Fibroblast of skin of abdomen (primary cell): ENCODE measurements around the gene EFCAB11.

Experiments
- DNase-seq: peaks from one replicate; pipeline ENCODE4 v3.0.0-alpha.2; 2013

EFCAB11 gene

DNA sequence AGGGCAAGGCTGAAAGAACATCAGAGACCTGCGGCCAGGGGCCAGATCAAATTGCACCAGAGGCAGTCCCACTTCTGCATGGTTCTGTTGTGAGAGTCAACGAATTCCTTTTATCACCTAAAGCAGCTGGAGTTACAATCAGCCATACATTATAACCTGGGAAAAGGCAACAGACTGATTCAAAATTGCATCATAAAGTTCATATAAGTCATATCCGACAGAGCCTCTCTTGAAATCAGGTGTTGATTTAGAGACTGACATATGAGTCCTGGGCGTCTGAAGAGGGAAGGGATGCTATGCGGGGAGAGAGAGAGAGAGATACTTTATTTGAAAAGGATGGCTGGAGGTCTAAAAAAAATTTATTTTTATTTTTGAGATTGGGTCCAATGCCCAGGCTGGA is 89.4 kb downstream of the EFCAB11 start:
- DNase-seq = peak; percentile 25

DNA sequence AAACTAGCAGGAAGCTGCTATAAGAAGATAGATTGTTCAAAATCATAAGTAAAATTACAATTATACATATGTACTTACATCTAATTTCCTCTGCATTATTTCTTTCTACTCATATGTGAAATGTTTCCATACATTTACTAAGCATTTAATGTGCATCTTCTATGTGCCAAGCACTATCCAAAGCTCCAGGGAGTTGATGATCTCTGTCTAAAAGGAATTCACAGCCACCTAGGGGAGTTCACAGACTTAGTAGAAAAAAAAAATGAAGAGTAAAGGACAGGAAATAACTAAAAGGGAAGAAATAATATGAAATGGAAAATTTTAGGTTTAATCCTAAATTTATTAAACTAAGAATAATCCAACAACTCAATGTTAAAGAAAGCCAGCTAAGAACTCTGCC is 91.7 kb downstream of the EFCAB11 start:
- peak; percentile 53 for DNase-seq

GRCh38 chr14:89861630-89862029 is 92.9 kb downstream of the EFCAB11 start:
- no peak for DNase-seq

DNA sequence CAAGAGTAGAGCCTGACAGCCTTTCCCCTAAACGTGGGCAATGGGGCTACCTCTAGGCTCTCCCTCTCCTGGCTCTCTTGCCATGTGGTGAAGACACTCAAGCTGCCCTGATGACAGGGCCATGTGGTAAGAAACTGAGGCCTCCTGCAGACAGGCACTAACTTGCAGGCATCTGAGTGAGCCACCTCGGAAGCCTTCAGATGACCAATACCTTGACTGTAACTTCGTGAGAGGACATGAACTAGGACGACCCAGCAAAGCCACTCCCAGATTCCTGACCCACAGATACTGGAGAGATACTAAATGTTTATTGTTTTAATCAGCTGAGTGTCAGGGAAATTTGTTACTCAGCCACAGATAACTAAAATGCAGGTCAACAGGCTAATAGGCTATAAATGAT is 96.4 kb downstream of the EFCAB11 start:
- no peak for DNase-seq

- peak; percentile 33 for DNase-seq
Observed at GRCh38 chr14:89856871-89857345, 97.6 kb downstream of the EFCAB11 start.

DNA sequence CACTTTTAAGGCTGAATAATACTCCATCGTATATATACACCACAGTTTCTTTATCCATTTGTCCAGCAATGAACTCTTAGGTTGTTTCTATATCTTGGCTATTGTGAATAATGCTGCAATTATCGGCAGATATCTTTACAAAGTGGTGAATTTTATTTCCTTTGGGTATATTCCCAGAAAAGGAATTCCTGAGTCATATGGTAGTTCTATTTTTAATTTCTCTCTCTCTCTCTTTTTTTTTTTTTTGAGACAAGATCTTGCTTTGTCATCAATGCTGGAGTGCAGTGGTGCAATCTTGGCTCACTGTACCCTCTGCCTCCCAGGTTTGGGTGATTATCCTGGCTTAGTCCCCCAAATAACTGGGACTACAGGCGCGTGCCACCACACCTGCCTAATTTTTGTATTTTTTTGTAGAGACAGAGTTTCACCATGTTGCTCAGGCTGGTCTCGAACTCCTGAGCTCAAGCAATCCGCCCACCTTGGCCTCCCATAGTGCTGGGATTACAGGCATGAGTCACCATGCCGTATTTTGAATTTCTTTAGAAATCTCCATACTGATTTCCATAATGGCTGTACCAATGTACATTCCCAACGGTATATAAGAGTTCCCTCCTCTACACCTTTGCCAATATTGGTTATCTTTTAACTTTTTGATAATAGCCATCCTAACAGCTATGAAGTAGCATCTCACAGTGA is 98.4 kb downstream of the EFCAB11 start:
- DNase-seq = peak; percentile 88

- peak; percentile 81 for DNase-seq
Observed at GRCh38 chr14:89853936-89854693, 100.4 kb downstream of the EFCAB11 start.

- DNase-seq = peak; percentile 27
Observed at GRCh38 chr14:89851106-89851505, 103.4 kb downstream of the EFCAB11 start.

GRCh38 chr14:89849931-89850330 is 104.6 kb downstream of the EFCAB11 start:
- DNase-seq = peak; percentile 84

GRCh38 chr14:89848165-89848564 is 106.4 kb downstream of the EFCAB11 start:
- DNase-seq = peak; percentile 58

GRCh38 chr14:89845346-89845745 is 109.2 kb downstream of the EFCAB11 start:
- DNase-seq = peak; percentile 87

DNA sequence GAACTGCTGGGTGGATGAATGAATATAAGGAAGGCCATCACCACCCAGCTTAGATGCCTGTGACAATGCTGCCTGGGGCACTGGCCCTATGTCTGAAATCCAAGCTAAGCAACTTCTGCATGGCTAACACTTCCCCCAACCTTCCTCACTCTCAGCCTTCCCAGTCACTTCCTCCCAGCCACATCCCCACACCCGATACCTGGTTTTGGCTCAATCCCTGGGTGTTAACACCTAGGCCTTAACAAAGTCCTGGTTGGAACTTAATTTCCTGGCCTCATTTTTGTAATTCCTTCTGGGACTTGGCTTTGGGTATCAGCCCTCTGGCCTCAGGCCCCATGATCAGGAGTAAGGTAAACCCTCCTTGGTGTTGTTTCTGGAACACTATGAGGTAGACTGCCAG is 110.0 kb downstream of the EFCAB11 start:
- no peak for DNase-seq

GRCh38 chr14:89842837-89843236 is 111.7 kb downstream of the EFCAB11 start:
- DNase-seq = no peak

GRCh38 chr14:89841851-89842250 is 112.7 kb downstream of the EFCAB11 start:
- DNase-seq = no peak

DNA sequence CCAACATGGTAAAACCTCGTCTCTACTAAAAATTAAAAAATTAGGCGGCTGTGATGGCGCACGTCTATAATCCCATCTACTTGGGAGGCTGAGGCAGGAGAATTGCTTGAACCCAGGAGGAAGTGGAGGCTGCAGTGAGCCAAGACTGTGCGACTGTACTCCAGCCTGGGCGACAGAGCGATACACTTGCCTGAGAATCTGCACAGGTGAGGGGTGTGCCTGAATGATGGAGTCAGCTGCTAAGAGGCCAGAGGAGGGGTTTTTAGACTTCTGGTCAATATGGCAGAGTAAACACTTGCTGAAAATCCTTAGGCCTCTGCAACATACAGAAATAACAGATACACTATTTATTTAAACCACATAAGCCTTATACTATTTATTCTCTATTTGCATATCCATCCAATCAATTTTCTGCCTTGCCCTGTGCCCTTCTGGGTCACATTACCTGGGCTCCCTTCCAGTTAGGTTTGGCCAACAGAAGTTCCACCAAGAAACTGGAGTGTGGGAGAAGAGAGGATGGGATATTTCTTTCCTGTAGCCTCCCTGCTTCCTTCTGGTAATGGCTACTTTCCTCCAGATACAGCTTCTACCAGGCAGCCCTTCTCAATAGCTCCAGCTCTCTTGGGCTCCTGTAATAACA is 117.6 kb downstream of the EFCAB11 start:
- no peak for DNase-seq

GRCh38 chr14:89833661-89834060 is 120.9 kb downstream of the EFCAB11 start:
- no peak for DNase-seq

DNA sequence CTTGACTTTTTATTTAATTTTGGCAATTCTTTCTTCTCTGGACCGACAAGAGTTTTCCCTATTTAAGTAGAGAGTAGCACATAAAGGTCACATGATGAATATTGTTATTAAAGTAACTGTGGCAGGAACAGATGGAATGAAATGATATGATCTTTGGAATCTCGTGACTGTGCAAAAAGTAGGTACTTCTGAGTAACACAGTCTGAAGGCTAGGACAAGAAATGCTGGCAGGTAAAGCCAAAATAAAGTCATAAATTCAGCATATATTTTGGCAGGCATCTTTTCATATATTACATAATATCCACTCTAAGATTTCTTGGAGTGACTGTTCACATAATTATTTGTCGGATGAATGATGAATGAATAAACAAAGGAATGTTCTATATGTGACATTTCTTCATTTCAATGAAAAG is 121.4 kb downstream of the EFCAB11 start:
- peak; percentile 82 for DNase-seq

DNA sequence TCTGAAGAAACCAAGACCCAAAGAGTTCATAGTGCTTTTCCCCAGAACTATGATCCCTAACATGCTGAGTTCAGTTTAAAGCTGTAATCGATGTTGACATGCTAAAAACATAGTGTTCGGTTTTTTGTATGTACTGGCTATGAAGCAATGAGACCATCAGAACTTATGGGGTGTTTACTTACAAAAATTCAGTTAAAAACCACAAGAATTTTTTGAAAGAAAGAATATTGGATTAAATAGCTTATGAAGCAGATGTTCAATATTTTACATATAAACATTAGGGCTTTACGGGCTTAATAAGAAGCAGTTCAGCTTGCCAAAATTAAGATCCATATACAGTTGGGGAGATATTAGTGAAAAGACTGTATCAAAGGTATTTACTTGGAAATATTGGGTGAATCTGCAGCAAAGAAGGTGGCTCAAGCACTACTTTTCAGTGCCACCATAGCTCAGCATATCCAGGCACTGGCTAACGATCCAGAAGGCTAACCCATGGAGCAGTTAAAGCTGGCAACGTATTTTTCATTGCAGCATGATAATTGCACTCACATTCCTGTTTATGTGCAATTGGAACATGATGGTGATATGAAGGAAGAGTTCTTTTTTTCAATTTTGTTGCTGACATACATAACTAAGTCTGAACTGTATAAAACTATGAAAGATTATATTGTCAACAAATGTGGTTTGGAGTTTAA is 125.9 kb downstream of the EFCAB11 start:
- peak; percentile 62 for DNase-seq

- DNase-seq = no peak
Observed at GRCh38 chr14:89827265-89827664, 127.3 kb downstream of the EFCAB11 start.

DNA sequence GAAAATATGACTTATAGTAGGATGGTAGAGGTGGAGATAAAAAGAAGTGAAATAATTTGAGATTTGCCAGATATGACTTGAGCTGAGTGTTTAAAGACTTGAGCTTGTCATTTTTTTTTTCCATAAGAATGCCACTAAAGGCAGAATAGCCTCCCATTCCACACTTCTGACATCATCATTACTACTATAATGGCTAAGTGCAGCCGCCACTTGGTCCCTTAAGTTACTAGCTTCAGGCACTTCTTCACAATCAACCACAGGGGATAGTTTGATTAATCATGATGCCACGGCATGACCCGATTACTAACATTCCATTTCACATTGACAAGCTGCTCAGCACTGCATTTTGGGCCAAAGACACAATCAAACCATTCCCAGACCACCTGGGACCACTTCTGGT is 127.9 kb downstream of the EFCAB11 start:
- peak; percentile 49 for DNase-seq

DNA sequence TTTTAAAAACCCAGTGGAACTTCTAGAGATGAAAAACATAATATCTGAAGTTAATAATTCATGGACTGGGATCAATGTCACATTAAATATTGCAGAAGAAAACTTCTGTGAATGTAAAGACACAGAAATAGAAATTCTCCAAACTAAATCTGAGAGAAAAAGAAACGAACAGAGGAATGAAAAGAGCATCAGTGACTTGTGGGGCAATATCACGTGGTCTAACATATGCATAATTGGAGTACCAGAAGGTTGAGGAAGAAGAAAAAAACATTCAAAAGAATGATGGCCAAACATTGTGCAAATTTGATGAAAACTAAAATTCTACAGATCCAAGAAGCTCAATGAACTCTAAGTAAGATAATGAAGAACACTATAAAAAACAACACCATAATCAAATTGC is 130.8 kb downstream of the EFCAB11 start:
- DNase-seq = no peak

GRCh38 chr14:89814126-89814525 is 140.4 kb downstream of the EFCAB11 start:
- no peak for DNase-seq

DNA sequence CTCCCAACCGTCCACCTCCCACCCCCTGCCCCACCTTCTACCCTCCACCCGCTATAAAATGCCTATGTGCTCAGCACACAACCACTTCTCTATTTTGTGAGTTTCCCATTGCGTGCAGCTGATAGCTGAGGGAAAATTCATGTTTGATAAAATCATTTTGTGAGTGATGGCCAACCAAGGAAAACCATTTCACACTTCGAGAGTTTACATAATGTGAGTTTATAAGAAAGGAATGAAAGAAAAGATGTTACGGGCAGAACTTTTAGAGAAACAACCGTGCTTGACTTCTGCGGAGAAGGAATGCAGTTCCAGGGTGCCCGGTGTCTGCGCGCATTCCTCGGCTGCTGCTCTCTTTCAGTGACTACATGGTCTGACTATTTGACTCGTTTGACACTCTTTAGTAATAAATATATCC is 140.9 kb downstream of the EFCAB11 start:
- DNase-seq = peak; percentile 99
